HG03025 (cell line): ENCODE results near the gene RIC8B.

ENCODE experiments used
- ATAC-seq: cut with Tn5 transposase; IDR thresholded peaks from one replicate; pipeline ENCODE4 v1.9.1; 2021; ENCODE audit warnings: mild to moderate bottlenecking, moderate library complexity; ENCODE audit not compliant: unreplicated experiment, low FRiP score

RIC8B gene

GRCh38 chr12:106866426-106867080 is 92.1 kb downstream of the RIC8B start:
- ATAC-seq: no peak

GRCh38 chr12:106867651-106868050 is 93.2 kb downstream of the RIC8B start:
- no peak for ATAC-seq

GRCh38 chr12:106868982-106869700 is 94.7 kb downstream of the RIC8B start:
- no peak for ATAC-seq

GRCh38 chr12:106870116-106870515 is 95.6 kb downstream of the RIC8B start:
- no peak for ATAC-seq

GRCh38 chr12:106871477-106871876 is 97.0 kb downstream of the RIC8B start:
- ATAC-seq: no peak

- no peak for ATAC-seq
Observed at GRCh38 chr12:106873983-106874382, 99.5 kb downstream of the RIC8B start.

- ATAC-seq: no peak
Observed at GRCh38 chr12:106878804-106879203, 104.3 kb downstream of the RIC8B start.

GRCh38 chr12:106879612-106880011 is 105.1 kb downstream of the RIC8B start:
- no peak for ATAC-seq

GRCh38 chr12:106883426-106883825 is 108.9 kb downstream of the RIC8B start:
- ATAC-seq: no peak

- ATAC-seq: no peak
Observed at GRCh38 chr12:106885026-106885425, 110.5 kb downstream of the RIC8B start.

GRCh38 chr12:106885541-106886249 is 111.2 kb downstream of the RIC8B start:
- ATAC-seq: no peak

GRCh38 chr12:106886932-106887331 is 112.5 kb downstream of the RIC8B start:
- ATAC-seq: no peak

GRCh38 chr12:106888348-106888970 is 114.0 kb downstream of the RIC8B start:
- no peak for ATAC-seq

GRCh38 chr12:106889326-106889725 is 114.8 kb downstream of the RIC8B start:
- ATAC-seq: no peak

- no peak for ATAC-seq
Observed at GRCh38 chr12:106889950-106890626, 115.6 kb downstream of the RIC8B start.

GRCh38 chr12:106892075-106892474 is 117.6 kb downstream of the RIC8B start:
- ATAC-seq: no peak

GRCh38 chr12:106893451-106893850 is 119.0 kb downstream of the RIC8B start:
- no peak for ATAC-seq

- ATAC-seq: no peak
Observed at GRCh38 chr12:106894774-106895173, 120.3 kb downstream of the RIC8B start.

GRCh38 chr12:106896603-106897002 is 122.1 kb downstream of the RIC8B start:
- no peak for ATAC-seq

- no peak for ATAC-seq
Observed at GRCh38 chr12:106897082-106897481, 122.6 kb downstream of the RIC8B start.
